K562 (cell line): ENCODE data around the gene MBD5. TPM values are rescaled to one million over a fixed set of nuclear protein-coding genes. Genes with fewer than 3 reads are reported as not detected.
A peak's percentile ranks its signal among the peaks of the same experiment; 100 is the strongest.

Source experiments
- ATAC-seq: fragments of 200-7000 bp; cut with Tn5 transposase; 3 replicates; pipeline ENCODE4 v1.9.1; 2020; ENCODE audit warnings: moderate library complexity
- BruUV-seq: library from RNA; stranded (reverse); fragments of 400-500 nt; replicated peaks from 2 replicates; lab custom pipeline; 2021; lab: Mats Ljungman, UMichigan
- CTCF ChIA-PET: fragments of 300-600 bp; formaldehyde crosslinking; extraction: SDS; loops from one replicate; lab custom pipeline; 2021; ENCODE audit warnings: low intra/inter-chr PET ratio; lab: Yijun Ruan, JAX
- POLR2A ChIA-PET: fragments of 300-600, 350-650 bp; sonication (Branson Sonifier 250); formaldehyde crosslinking; extraction: SDS; loops from one replicate; lab custom pipeline; 2021; ENCODE audit warnings: antibody characterized with exemption, inconsistent platforms; lab: Yijun Ruan, JAX
- DNase-seq, 4 experiments: peaks; one replicate each; pipeline versions ENCODE4 v3.0.0 to v3.0.0-alpha.2; 2011 to 2018; ENCODE audit warnings: low spot score in 3 of 4, mixed read lengths in 3 of 4; ENCODE audit errors: extremely low read depth in 1 of 4
- FAIRE-seq: peaks from 2 replicates; lab custom pipeline; 2011; peaks lifted over from hg19 to GRCh38; lab: Jason Lieb, UNC
- H2AFZ ChIP-seq: 2 replicates; pipeline ENCODE4 v1.6.0; 2011; ENCODE audit warnings: low read depth, low read length, control low read depth, inconsistent platforms
- H3K27ac ChIP-seq: fragments of 200-600 bp; 3 replicates; pipeline ENCODE4 v1.8.0; 2011; ENCODE audit warnings: low read depth, mild to moderate bottlenecking, control low read depth, inconsistent platforms, low read length, moderate library complexity, mixed read lengths; ENCODE audit errors: extremely low read depth
- H3K27me3 ChIP-seq, 2 experiments: fragments of 300-600 bp in 1 of 2; 2 replicates in 1 of 2; 3 replicates in 1 of 2; pipeline versions ENCODE4 v1.6.0 to v1.8.0; 2011; ENCODE audit warnings: inconsistent platforms in 2 of 2, low read length in 2 of 2, mild to moderate bottlenecking in 1 of 2, mixed read lengths in 1 of 2, moderate library complexity in 1 of 2; ENCODE audit not compliant: control insufficient read depth in 2 of 2, insufficient read depth in 2 of 2
- H3K36me3 ChIP-seq: fragments of 300-600 bp; 3 replicates; pipeline ENCODE4 v1.8.0; 2011; ENCODE audit warnings: mild to moderate bottlenecking, low read length, inconsistent platforms; ENCODE audit not compliant: control insufficient read depth, insufficient read depth
- H3K4me1 ChIP-seq, 2 experiments: fragments of 200-600 bp in 1 of 2; replicated peaks in 1 of 2; 2 replicates in 1 of 2; 3 replicates in 1 of 2; pipeline versions ENCODE4 v1.5.1 to v1.8.0; 2011; ENCODE audit warnings: inconsistent platforms in 2 of 2, low read length in 2 of 2, mild to moderate bottlenecking in 1 of 2, mixed read lengths in 1 of 2, moderate library complexity in 1 of 2; ENCODE audit not compliant: control insufficient read depth in 2 of 2, insufficient read depth in 2 of 2
- H3K4me2 ChIP-seq: 2 replicates; pipeline ENCODE4 v1.6.1; 2011; ENCODE audit warnings: low read length, control low read depth, inconsistent platforms, mixed read lengths; ENCODE audit not compliant: insufficient read depth
- H3K4me3 ChIP-seq: fragments of 200-600 bp; sonication (generic), shearing (Covaris generic); 2 replicates; pipeline ENCODE4 v1.5.1; 2016; ENCODE audit warnings: control low read depth, inconsistent platforms
- H3K79me2 ChIP-seq: fragments of 200-600 bp; 3 replicates; pipeline ENCODE4 v1.8.0; 2011; ENCODE audit warnings: low read length, inconsistent platforms; ENCODE audit not compliant: control insufficient read depth, insufficient read depth
- H3K9ac ChIP-seq, 2 experiments: 2 replicates each; pipeline versions ENCODE4 v1.6.0 to v1.6.1; 2011; ENCODE audit warnings: low read depth in 2 of 2, low read length in 2 of 2, control low read depth in 1 of 2, inconsistent platforms in 1 of 2, mild to moderate bottlenecking in 1 of 2, mixed read lengths in 1 of 2; ENCODE audit not compliant: insufficient read depth in 1 of 2
- H3K9me1 ChIP-seq: one replicate; pipeline ENCODE4 v1.6.0; 2011; ENCODE audit warnings: inconsistent platforms, mild to moderate bottlenecking, low read length, moderate library complexity; ENCODE audit not compliant: control insufficient read depth, insufficient read depth
- H3K9me3 ChIP-seq: replicated peaks from 2 replicates; pipeline ENCODE4 v1.5.1; 2011; ENCODE audit warnings: low read depth, low read length, inconsistent platforms; ENCODE audit not compliant: control insufficient read depth, insufficient read depth
- H4K20me1 ChIP-seq: replicated peaks from 2 replicates; pipeline ENCODE4 v1.6.1; 2011; ENCODE audit warnings: low read length, inconsistent platforms, mixed read lengths; ENCODE audit not compliant: control insufficient read depth, insufficient read depth
- CEBPG ChIP-seq, 3 experiments: fragments of 200-800 bp in 1 of 3; sonication (Bioruptor generic) in 1 of 3; sonication (generic) in 1 of 3; formaldehyde crosslinking in 1 of 3; IDR thresholded peaks in 2 of 3; conservative IDR thresholded peaks in 1 of 3; 2 replicates each; pipeline versions ENCODE4 v1.6.1 to v1.8.0; 2016 to 2022; ENCODE audit warnings: missing compliant biosample characterization in 2 of 3, missing genetic modification characterization in 2 of 3, mild to moderate bottlenecking in 1 of 3, missing genetic modification reagents in 1 of 3
- ETV6 ChIP-seq, 3 experiments: fragments of 150-350 bp in 1 of 3; sonication (generic) in 1 of 3; formaldehyde crosslinking in 1 of 3; IDR thresholded peaks; 2 replicates each; pipeline versions ENCODE4 v1.6.1 to v1.8.0; 2014 to 2022; ENCODE audit warnings: borderline replicate concordance in 2 of 3, low read depth in 2 of 3, antibody characterized with exemption in 1 of 3, low read length in 1 of 3, mild to moderate bottlenecking in 1 of 3, missing genetic modification reagents in 1 of 3
- FIP1L1 ChIP-seq: fragments of 200-400 bp; formaldehyde crosslinking; IDR thresholded peaks from 2 replicates; pipeline ENCODE4 v1.6.1; 2018; ENCODE audit warnings: mild to moderate bottlenecking, low read depth, low read length; ENCODE audit not compliant: poor library complexity, severe bottlenecking
- GATA2 ChIP-seq: sonication (generic); formaldehyde crosslinking; IDR thresholded peaks from 2 replicates; pipeline ENCODE4 v1.4.0; 2020; ENCODE audit warnings: mild to moderate bottlenecking, missing genetic modification reagents
- GTF2F1 ChIP-seq: IDR thresholded peaks from 2 replicates; pipeline ENCODE4 v1.6.1; 2011; ENCODE audit warnings: low read depth, low read length, improper control_type of control experiment
- MAFF ChIP-seq: IDR thresholded peaks from 2 replicates; pipeline ENCODE4 v1.6.1; 2012; ENCODE audit warnings: low read length, improper control_type of control experiment
- NR1H2 ChIP-seq: sonication (generic); formaldehyde crosslinking; IDR thresholded peaks from 2 replicates; pipeline ENCODE4 v1.4.0; 2020; ENCODE audit warnings: mild to moderate bottlenecking, missing genetic modification reagents
- SRF ChIP-seq, 2 experiments: fragments of 250-450, 450-650 bp in 1 of 2; sonication (Bioruptor Pico) in 1 of 2; sonication (generic) in 1 of 2; formaldehyde crosslinking; IDR thresholded peaks; 2 replicates each; pipeline versions ENCODE4 v1.5.0 to v1.5.1; 2020 to 2022; ENCODE audit warnings: mild to moderate bottlenecking in 1 of 2, missing genetic modification reagents in 1 of 2
- TEAD1 ChIP-seq, 2 experiments: fragments of 450-650 bp in 1 of 2; sonication (generic) in 1 of 2; formaldehyde crosslinking; IDR thresholded peaks; 2 replicates each; pipeline versions ENCODE4 v1.4.0 to v1.8.0; 2020 to 2022; ENCODE audit warnings: mild to moderate bottlenecking in 2 of 2, missing genetic modification reagents in 1 of 2
- ZBTB11 ChIP-seq, 3 experiments: fragments of 200-800 bp in 1 of 3; fragments of 250-450 bp in 1 of 3; fragments of 450-650 bp in 1 of 3; sonication (Bioruptor Pico) in 1 of 3; sonication (Bioruptor generic) in 1 of 3; formaldehyde crosslinking in 1 of 3; IDR thresholded peaks; 2 replicates each; pipeline versions ENCODE4 v1.6.1 to v1.8.0; 2016 to 2022; ENCODE audit warnings: mild to moderate bottlenecking in 2 of 3, missing genetic modification characterization in 2 of 3, missing compliant biosample characterization in 1 of 3, moderate library complexity in 1 of 3
- ZBTB43 ChIP-seq: sonication (generic); formaldehyde crosslinking; IDR thresholded peaks from 2 replicates; pipeline ENCODE4 v1.8.0; 2023; ENCODE audit warnings: mild to moderate bottlenecking, missing genetic modification reagents
- ZNF431 ChIP-seq: sonication (generic); formaldehyde crosslinking; IDR thresholded peaks from 2 replicates; pipeline ENCODE4 v1.8.0; 2022; ENCODE audit warnings: mild to moderate bottlenecking, missing genetic modification reagents
- ZNF512 ChIP-seq: IDR thresholded peaks from 2 replicates; pipeline ENCODE4 v1.6.1; 2016; ENCODE audit warnings: missing genetic modification characterization, missing compliant biosample characterization
- WGBS: fragments of 100-300 bp; shearing (Covaris generic); methylation state at CpG from one replicate; pipeline ENCODE4 v1.1.6; 2016; ENCODE audit warnings: low coverage, mixed read lengths; ENCODE audit not compliant: insufficient coverage; ENCODE audit errors: missing lambda C conversion rate; 5-methylcytosine and 5-hydroxymethylcytosine counted together
- in situ Hi-C: fragments of 300-500 bp; cut with MboI; formaldehyde crosslinking; loops from 4 replicates; pipeline ENCODE4 v1.15.0; 2018; ENCODE audit warnings: inconsistent platforms, mixed read lengths
- intact Hi-C: fragments of 100-400 bp; cut with micrococcal nuclease; formaldehyde crosslinking; loops from 2 replicates; pipeline ENCODE4 v1.14.2; 2022
- polyA plus RNA-seq, 8 experiments: library from polyadenylated mRNA; depleted of rRNA in 4 of 8; stranded (reverse) in 5 of 8; unstranded in 3 of 8; fragments of >200 nt; fragmentation: Nextera tagmentation in 2 of 8; fragmentation: Illumina TruSeq in 1 of 8; extraction: Ambion mirVana in 2 of 8; extraction: Trizol in 1 of 8; gene quantifications; 2 replicates each; pipeline versions ENCODE4 v1.2.1 to v1.2.3, GENCODE V29; 2011 to 2014; ENCODE audit warnings: inconsistent platforms in 1 of 8, missing spikeins in 1 of 8
- total RNA-seq, 7 experiments: library from RNA; depleted of rRNA in 6 of 7; stranded (reverse); fragments of >200 nt in 6 of 7; fragmentation: Illumina TruSeq in 2 of 7; extraction: Trizol in 2 of 7; gene quantifications; 2 replicates each; pipeline versions ENCODE4 v1.2.1 to v1.2.3, GENCODE V29; 2011 to 2021; ENCODE audit warnings: low replicate concordance in 1 of 7

MBD5 gene
- total and polyA plus RNA-seq, 9 of the 15 experiments (the other 6 are each of a cell fraction or from before 2014, with no cell fraction given) = 3.4 to 14.5 (median 9.0) TPM

- TF ChIP-seq ZNF431 = no peak
- TF ChIP-seq MAFF = peak; percentile 75
Measured at GRCh38 chr2:148511883-148512282, 491.0 kb downstream of the MBD5 start (continued).

- H4K20me1 ChIP-seq = no peaks in the 10 kb centered on the region
- FAIRE-seq (no peak), ATAC-seq (no peak), DNase-seq (no peak)
- H2AFZ ChIP-seq = no peak overlapping the region
- peaks cover 0 to 9% of the 10 kb centered on the region in 2 experiments; a peak in 1 of 5 replicates for H3K27me3 ChIP-seq
- H3K9me1 ChIP-seq = no peaks in the 10 kb centered on the region
- no peak overlapping the region for H3K4me2 ChIP-seq
- H3K9me3 ChIP-seq = no peaks in the 10 kb centered on the region
- no peak overlapping the region for H3K4me3 ChIP-seq
- H3K27ac ChIP-seq = no peak overlapping the region
- no TSS peak for BruUV-seq
- POLR2A ChIA-PET = no interaction called here
- no peaks in the 10 kb centered on the region for H3K79me2 ChIP-seq
- H3K4me1 ChIP-seq = peaks cover 0 to 5% of the 10 kb centered on the region in 2 experiments; a peak in 1 of 5 replicates
- H3K36me3 ChIP-seq = no peaks in the 10 kb centered on the region
- TF ChIP-seq NR1H2 (no peak), GTF2F1 (no peak), SRF (CRISPR knock-in tag; IDR thresholded peaks at IDR 0.05) (no peak), GATA2 (CRISPR knock-in tag) (no peak), TEAD1 (CRISPR knock-in tag; IDR thresholded peaks at IDR 0.05) (no peak), ZBTB43 (CRISPR knock-in tag) (no peak), ETV6 (IDR thresholded peaks at IDR 0.05; ENCODE audit: borderline replicate concordance in 1 of 2, low read depth in 2 of 2, low read length in 1 of 2) (no peak), ETV6 (CRISPR knock-in tag; IDR thresholded peaks at IDR 0.05; ENCODE audit: borderline replicate concordance) (no peak), ZNF512 (no peak), ZBTB11 (CRISPR knock-in tag; IDR thresholded peaks at IDR 0.05) (no peak), MAFF (no peak), FIP1L1 (no peak), CEBPG (CRISPR knock-in tag; IDR thresholded peaks at IDR 0.05) (no peak), CEBPG (tag; conservative IDR thresholded peaks at IDR 0.05 in 1 of 2, IDR thresholded peaks at IDR 0.05 in 1 of 2) (no peak)
- in situ Hi-C loops = loop anchor here (10.0 kb wide), 1 partner anchor 578 kb away; no protein-coding TSS in a partner anchor
- CTCF ChIA-PET = no interaction called here
- intact Hi-C loops = no loop called here
- 0% methylated on average over 1 of the region's 1 CpG for WGBS
- H3K9ac ChIP-seq = no peak overlapping the region
Measured at GRCh38 chr2:148512501-148512900, 491.6 kb downstream of the MBD5 start.
